GM12878 (cell line): Measurements from ENCODE around the gene MYBPHL.

ENCODE experiments used
- CTCF ChIP-seq, 3 experiments: IDR thresholded peaks in 2 of 3; conservative IDR thresholded peaks in 1 of 3; 2 replicates each; pipeline ENCODE4 v1.5.1; 2011; ENCODE audit warnings: low read depth in 3 of 3, low read length in 3 of 3, mild to moderate bottlenecking in 3 of 3, control low read depth in 2 of 3, moderate library complexity in 2 of 3, inconsistent platforms in 1 of 3, mixed read lengths in 1 of 3; ENCODE audit not compliant: control insufficient read depth in 2 of 3, insufficient read depth in 1 of 3; ENCODE audit errors: extremely low read depth in 1 of 3
- E4F1 ChIP-seq: fragments of 450-650 bp; IDR thresholded peaks from 2 replicates; pipeline ENCODE4 v1.6.1; 2018; ENCODE audit warnings: borderline replicate concordance, mild to moderate bottlenecking; ENCODE audit not compliant: partially characterized antibody
- EZH2 ChIP-seq: IDR thresholded peaks from 2 replicates; pipeline ENCODE4 v1.6.1; 2012; ENCODE audit warnings: low read depth, mild to moderate bottlenecking, control low read depth, inconsistent platforms, low read length, borderline replicate concordance; ENCODE audit not compliant: control insufficient read depth
- FOS ChIP-seq: IDR thresholded peaks from 3 replicates; pipeline ENCODE4 v1.6.1; 2011; ENCODE audit warnings: borderline replicate concordance; ENCODE audit not compliant: insufficient read length; ENCODE audit errors: extremely low read depth
- POLR2A ChIP-seq: IDR thresholded peaks from 2 replicates; pipeline ENCODE4 v1.6.1; 2011; ENCODE audit warnings: low read depth, mild to moderate bottlenecking, low read length
- POU2F2 ChIP-seq: IDR thresholded peaks from 3 replicates; pipeline ENCODE4 v1.6.1; 2011; ENCODE audit warnings: low read depth, mild to moderate bottlenecking, low read length, borderline replicate concordance
- RAD21 ChIP-seq: IDR thresholded peaks from 2 replicates; pipeline ENCODE4 v1.6.1; 2011; ENCODE audit warnings: mild to moderate bottlenecking, low read depth, low read length, moderate library complexity; ENCODE audit not compliant: insufficient read depth
- TCF12 ChIP-seq: IDR thresholded peaks from 2 replicates; pipeline ENCODE4 v1.6.1; 2011; ENCODE audit warnings: low read depth, mild to moderate bottlenecking, low read length
- YY1 ChIP-seq: IDR thresholded peaks from 2 replicates; pipeline ENCODE4 v1.6.1; 2011; ENCODE audit warnings: low read depth, mild to moderate bottlenecking, low read length
- ZNF384 ChIP-seq: IDR thresholded peaks from 2 replicates; pipeline ENCODE4 v1.6.1; 2012; ENCODE audit warnings: low read depth, mild to moderate bottlenecking, low read length, improper control_type of control experiment, borderline replicate concordance

DNA sequence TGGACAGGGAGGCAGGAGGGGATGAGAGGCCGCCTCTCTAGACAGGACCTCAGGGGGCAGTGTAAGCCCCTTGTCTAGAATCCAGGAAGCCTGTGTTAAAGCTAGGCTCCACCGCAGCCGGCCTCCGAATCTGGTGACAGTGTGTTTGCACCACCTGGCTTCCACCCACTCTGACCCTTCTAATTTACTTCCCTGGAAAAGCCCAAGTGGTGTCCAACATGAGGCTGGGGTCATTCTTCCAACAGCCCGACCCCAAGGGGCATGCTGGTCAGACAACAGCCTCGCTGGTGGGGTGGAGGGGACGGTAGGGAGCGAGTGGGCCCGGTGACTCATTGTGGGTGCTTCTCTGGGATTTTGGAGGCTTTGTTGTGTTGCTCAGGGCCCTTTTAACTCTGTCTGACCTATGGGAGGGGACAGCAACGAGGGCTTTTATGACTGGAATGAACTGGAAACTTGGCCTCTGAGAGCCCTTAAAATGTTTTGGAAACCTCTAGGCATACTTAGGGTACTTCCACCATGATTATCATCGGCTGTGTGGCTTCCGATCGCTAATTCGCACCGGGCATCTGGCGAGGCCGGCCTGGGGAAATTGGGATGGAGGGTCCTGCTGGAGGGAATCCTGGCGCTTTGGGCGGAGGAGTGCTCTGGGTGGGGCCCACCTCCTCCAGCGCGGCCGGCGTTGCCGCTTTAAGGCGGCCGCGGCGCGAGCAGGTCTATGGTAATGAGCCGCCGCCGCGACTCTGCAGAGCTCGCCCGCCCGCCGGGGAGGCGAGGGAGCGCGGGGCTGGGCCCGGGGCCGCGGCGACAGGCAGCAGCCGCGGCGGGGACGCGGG lies 57.8 kb downstream of the MYBPHL start, which contains the start of gene CELSR2:
- TF ChIP-seq YY1 (no peak), FOS (no peak), POLR2A (no peak), CTCF (IDR thresholded peaks at IDR 0.05 in 2 of 3, conservative IDR thresholded peaks at IDR 0.05 in 1 of 3; ENCODE audit: control insufficient read depth in 2 of 3, extremely low read depth in 1 of 3, insufficient read depth in 1 of 3, low read depth in 3 of 3, low read length in 3 of 3) (no peak), POU2F2 (no peak), RAD21 (no peak), TCF12 (no peak), E4F1 (no peak), EZH2 (no peak), ZNF384 (no peak)
